ENCODE data around the gene LDHAL6B.
A peak's percentile ranks its signal among the peaks of the same experiment; 100 is the strongest.

LDHAL6B gene

GRCh38 chr15:59222906-59223550 is 16.4 kb downstream of the LDHAL6B start:
- TF ChIP-seq CTCF (IDR thresholded peaks at IDR 0.05; ENCODE audit: low read depth, low read length, missing control alignments), result no peak
- no peaks in the 10 kb centered on the region for H3K27me3 ChIP-seq (replicated peaks)
- DNase-seq, result no peak
- H3K4me3 ChIP-seq (ENCODE audit: low read depth, low read length), result no peak overlapping the region
- H3K27ac ChIP-seq, result peak overlapping the region; percentile 51
- peaks cover 52% of the 10 kb centered on the region for H3K36me3 ChIP-seq (replicated peaks)
- in situ Hi-C loops (cut with HindIII; ENCODE audit: low pct_ligation_motif_present, low sequenced_read_pairs), result no loop called here

- Histone ChIP-seq H3K36me3 (replicated peaks) (peaks cover 47% of the 10 kb centered on the region), H3K27ac (no peak overlapping the region), H3K27me3 (replicated peaks) (no peaks in the 10 kb centered on the region), H3K4me3 (ENCODE audit: low read depth, low read length) (no peak overlapping the region)
- no peak for TF ChIP-seq CTCF (IDR thresholded peaks at IDR 0.05; ENCODE audit: low read depth, low read length, missing control alignments)
- in situ Hi-C loops (cut with HindIII; ENCODE audit: low pct_ligation_motif_present, low sequenced_read_pairs), result no loop called here
- DNase-seq, result no peak
Observed at GRCh38 chr15:59223736-59224135, 17.1 kb downstream of the LDHAL6B start.

GRCh38 chr15:59224474-59224873 is 17.8 kb downstream of the LDHAL6B start:
- H3K27me3 ChIP-seq (replicated peaks), result no peaks in the 10 kb centered on the region
- no peak overlapping the region for H3K4me3 ChIP-seq (ENCODE audit: low read depth, low read length)
- no peak for TF ChIP-seq CTCF (IDR thresholded peaks at IDR 0.05; ENCODE audit: low read depth, low read length, missing control alignments)
- peaks cover 44% of the 10 kb centered on the region for H3K36me3 ChIP-seq (replicated peaks)
- DNase-seq, result peak; percentile 18
- H3K27ac ChIP-seq, result no peak overlapping the region
- in situ Hi-C loops (cut with HindIII; ENCODE audit: low pct_ligation_motif_present, low sequenced_read_pairs), result no loop called here

- H3K36me3 ChIP-seq (replicated peaks), result peaks cover 31% of the 10 kb centered on the region
- no peak for DNase-seq
- no peak overlapping the region for H3K4me3 ChIP-seq (ENCODE audit: low read depth, low read length)
- no peak for TF ChIP-seq CTCF (IDR thresholded peaks at IDR 0.05; ENCODE audit: low read depth, low read length, missing control alignments)
- H3K27me3 ChIP-seq (replicated peaks), result no peaks in the 10 kb centered on the region
- in situ Hi-C loops (cut with HindIII; ENCODE audit: low pct_ligation_motif_present, low sequenced_read_pairs), result no loop called here
- H3K27ac ChIP-seq, result no peak overlapping the region
Observed at GRCh38 chr15:59227021-59227420, 20.4 kb downstream of the LDHAL6B start.

GRCh38 chr15:59229015-59229414 is 22.4 kb downstream of the LDHAL6B start:
- H3K36me3 ChIP-seq (replicated peaks), result peaks cover 18% of the 10 kb centered on the region
- H3K4me3 ChIP-seq (ENCODE audit: low read depth, low read length), result no peak overlapping the region
- no peak overlapping the region for H3K27ac ChIP-seq
- in situ Hi-C loops (cut with HindIII; ENCODE audit: low pct_ligation_motif_present, low sequenced_read_pairs), result no loop called here
- no peaks in the 10 kb centered on the region for H3K27me3 ChIP-seq (replicated peaks)
- no peak for TF ChIP-seq CTCF (IDR thresholded peaks at IDR 0.05; ENCODE audit: low read depth, low read length, missing control alignments)
- no peak for DNase-seq

GRCh38 chr15:59229453-59229852 is 22.8 kb downstream of the LDHAL6B start:
- H3K27me3 ChIP-seq (replicated peaks), result no peaks in the 10 kb centered on the region
- no peak overlapping the region for H3K27ac ChIP-seq
- DNase-seq, result no peak
- in situ Hi-C loops (cut with HindIII; ENCODE audit: low pct_ligation_motif_present, low sequenced_read_pairs), result no loop called here
- H3K36me3 ChIP-seq (replicated peaks), result peaks cover 16% of the 10 kb centered on the region
- no peak overlapping the region for H3K4me3 ChIP-seq (ENCODE audit: low read depth, low read length)
- no peak for TF ChIP-seq CTCF (IDR thresholded peaks at IDR 0.05; ENCODE audit: low read depth, low read length, missing control alignments)
